Measurements from ENCODE around the gene SPATA31D3. TPM values are rescaled to one million over a fixed set of nuclear protein-coding genes. Genes with fewer than 3 reads are reported as not detected.

Gene SPATA31D3
- total RNA-seq: not detected

GRCh38 chr9:81943393-81943792 lies at the start of gene SPATA31D3:
TSS of gene SPATA31D3 (plus strand) at chr9:81943500. CDS start at chr9:81943586, 86 bp downstream.

GRCh38 chr9:81928305-81928704 lies 15.0 kb upstream of the SPATA31D3 start, which contains the start of gene SPATA31D4:
TSS of gene SPATA31D4 (plus strand) at chr9:81928428. CDS start at chr9:81928514, 86 bp downstream.

GRCh38 chr9:81988472-81988871 lies 45.2 kb downstream of the SPATA31D3 start, which contains the start of gene SPATA31D1:
TSS of gene SPATA31D1 (plus strand) at chr9:81988772. CDS start at chr9:81988819, 47 bp downstream.

Other genes starting within 250 kb of the SPATA31D3 start
- not detected for gene SPATA31D4, start 15.1 kb upstream of the SPATA31D3 start, total RNA-seq
- not detected for gene SPATA31D1, start 45.3 kb downstream of the SPATA31D3 start, total RNA-seq

Data from camera-type eye (tissue), 1 donor.